PC-3 (cell line): ENCODE measurements around the gene KCNN4.

ENCODE experiments used
- EZH2 ChIP-seq: fragments of 300-600 bp; sonication (generic); IDR thresholded peaks from one replicate; pipeline ENCODE4 v1.6.1; 2017; ENCODE audit warnings: antibody characterized with exemption, mild to moderate bottlenecking, low read length; ENCODE audit not compliant: unreplicated experiment
- EZH2phosphoT487 ChIP-seq: fragments of 300-600 bp; sonication (generic); IDR thresholded peaks from 2 replicates; pipeline ENCODE4 v1.6.1; 2018; ENCODE audit warnings: mild to moderate bottlenecking, antibody characterized with exemption, low read length, borderline replicate concordance
- TF ChIP-seq, protein P1 (sequence below): fragments of 300-600 bp; sonication (generic); conservative IDR thresholded peaks from 2 replicates; pipeline ENCODE4 v1.5.1; 2017; ENCODE audit warnings: antibody characterized with exemption, low read depth, mild to moderate bottlenecking, low read length

DNA sequence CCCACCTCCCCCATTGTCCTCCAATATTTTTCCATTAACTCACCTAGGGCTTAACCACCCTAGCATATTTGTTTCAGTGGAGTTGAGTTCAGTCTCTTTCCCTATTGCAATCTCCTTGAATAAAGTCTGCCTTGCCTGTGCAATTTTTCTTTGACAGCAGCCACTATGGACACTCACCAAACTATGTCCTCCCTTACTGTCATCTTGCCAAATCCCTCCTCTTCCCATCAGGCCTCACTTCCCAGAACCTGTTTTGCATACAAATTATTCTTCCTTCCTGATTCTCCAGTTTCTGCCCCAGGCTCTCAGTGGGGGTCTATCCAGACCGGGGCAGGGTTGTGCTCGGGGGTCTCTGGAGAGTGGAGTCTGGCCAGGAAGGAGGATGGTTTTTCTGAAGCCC lies 23.7 kb upstream of the KCNN4 start:
- TF ChIP-seq, protein P1, sequence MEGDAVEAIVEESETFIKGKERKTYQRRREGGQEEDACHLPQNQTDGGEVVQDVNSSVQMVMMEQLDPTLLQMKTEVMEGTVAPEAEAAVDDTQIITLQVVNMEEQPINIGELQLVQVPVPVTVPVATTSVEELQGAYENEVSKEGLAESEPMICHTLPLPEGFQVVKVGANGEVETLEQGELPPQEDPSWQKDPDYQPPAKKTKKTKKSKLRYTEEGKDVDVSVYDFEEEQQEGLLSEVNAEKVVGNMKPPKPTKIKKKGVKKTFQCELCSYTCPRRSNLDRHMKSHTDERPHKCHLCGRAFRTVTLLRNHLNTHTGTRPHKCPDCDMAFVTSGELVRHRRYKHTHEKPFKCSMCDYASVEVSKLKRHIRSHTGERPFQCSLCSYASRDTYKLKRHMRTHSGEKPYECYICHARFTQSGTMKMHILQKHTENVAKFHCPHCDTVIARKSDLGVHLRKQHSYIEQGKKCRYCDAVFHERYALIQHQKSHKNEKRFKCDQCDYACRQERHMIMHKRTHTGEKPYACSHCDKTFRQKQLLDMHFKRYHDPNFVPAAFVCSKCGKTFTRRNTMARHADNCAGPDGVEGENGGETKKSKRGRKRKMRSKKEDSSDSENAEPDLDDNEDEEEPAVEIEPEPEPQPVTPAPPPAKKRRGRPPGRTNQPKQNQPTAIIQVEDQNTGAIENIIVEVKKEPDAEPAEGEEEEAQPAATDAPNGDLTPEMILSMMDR = no peak
- TF ChIP-seq EZH2 = no peak
- TF ChIP-seq EZH2phosphoT487 = no peak
